ENCODE data around the gene ZIC1. TPM values are rescaled to one million over a fixed set of nuclear protein-coding genes. Genes with fewer than 3 reads are reported as not detected.

ZIC1 gene
- total RNA-seq, 3 donors from 2014 or later, result 0.48 TPM; not detected in 2

DNA sequence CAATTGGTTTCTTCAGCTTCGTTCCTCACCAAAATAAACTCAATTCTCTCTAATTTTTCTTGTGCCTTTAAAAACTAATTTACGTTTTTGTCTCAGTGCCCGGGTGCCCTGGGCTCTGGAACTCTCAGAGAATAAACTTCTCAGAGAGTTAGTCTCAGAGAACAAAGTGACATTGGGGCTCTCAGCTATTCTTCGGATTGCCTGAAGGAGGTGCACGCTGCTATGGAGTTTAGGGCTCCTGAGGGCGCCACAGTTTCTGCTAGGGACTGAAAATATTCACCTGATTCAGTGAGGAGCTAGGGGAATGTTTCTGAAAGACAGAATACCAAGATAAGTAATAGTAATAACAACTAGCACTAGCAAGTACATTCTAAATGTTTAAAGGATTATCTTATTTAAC, 25.5 kb upstream of the ZIC1 start:
- H3K9me3 ChIP-seq, result no peaks in the 10 kb centered on the region
- H3K36me3 ChIP-seq (ENCODE audit: low read depth), result no peaks in the 10 kb centered on the region
- intact Hi-C loops (cut with DNase I, micrococcal nuclease), result no loop called here
- H3K4me3 ChIP-seq, result no peak overlapping the region
- ATAC-seq, result no peak
- DNase-seq, result no peak
- TF ChIP-seq, protein P1, sequence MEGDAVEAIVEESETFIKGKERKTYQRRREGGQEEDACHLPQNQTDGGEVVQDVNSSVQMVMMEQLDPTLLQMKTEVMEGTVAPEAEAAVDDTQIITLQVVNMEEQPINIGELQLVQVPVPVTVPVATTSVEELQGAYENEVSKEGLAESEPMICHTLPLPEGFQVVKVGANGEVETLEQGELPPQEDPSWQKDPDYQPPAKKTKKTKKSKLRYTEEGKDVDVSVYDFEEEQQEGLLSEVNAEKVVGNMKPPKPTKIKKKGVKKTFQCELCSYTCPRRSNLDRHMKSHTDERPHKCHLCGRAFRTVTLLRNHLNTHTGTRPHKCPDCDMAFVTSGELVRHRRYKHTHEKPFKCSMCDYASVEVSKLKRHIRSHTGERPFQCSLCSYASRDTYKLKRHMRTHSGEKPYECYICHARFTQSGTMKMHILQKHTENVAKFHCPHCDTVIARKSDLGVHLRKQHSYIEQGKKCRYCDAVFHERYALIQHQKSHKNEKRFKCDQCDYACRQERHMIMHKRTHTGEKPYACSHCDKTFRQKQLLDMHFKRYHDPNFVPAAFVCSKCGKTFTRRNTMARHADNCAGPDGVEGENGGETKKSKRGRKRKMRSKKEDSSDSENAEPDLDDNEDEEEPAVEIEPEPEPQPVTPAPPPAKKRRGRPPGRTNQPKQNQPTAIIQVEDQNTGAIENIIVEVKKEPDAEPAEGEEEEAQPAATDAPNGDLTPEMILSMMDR (IDR thresholded peaks at IDR 0.05), result no peak
- H3K4me1 ChIP-seq (ENCODE audit: low read depth), result no peaks in the 10 kb centered on the region

DNA sequence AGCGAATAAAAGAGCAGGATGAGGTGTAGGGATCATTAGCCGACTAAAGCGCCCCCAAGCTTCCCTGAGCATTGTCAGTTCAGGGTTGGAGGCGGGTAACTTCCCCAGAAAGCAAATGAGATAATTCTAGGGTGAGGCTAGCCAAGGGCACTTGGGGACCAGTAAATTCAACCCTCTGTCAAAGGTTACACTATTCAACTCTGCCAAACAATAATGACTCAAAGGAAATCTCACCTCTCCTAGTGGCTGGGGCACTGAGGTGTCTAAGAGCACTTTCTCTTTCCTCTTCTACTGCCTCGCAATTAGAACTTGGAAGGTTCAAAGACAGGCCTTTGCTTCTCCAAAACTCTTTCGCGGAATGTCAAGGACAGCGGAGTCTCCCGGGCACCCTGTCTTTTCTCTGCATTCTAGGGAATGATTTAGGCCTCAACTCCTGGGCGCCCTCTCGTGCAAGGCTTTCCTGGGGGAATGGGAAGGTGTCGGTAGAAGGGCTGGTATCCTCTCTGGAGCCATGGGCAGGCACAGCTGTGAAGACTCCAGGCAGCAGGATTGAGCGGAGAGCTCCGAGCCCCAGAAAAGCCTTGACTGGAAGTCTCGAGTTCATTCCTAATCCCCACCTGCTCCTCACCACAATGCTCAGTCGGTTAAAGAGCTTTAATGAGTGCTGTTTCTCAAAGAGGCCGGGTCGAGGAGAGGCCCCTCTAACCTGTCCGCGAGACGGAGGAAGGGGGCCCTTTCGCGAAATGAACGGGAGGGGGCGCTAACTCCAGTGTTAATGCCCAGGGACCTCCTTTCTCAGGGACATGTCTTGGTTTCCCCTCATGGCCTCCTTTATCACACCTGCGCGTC, 24.7 kb upstream of the ZIC1 start:
- no peaks in the 10 kb centered on the region for H3K4me1 ChIP-seq (ENCODE audit: low read depth)
- H3K4me3 ChIP-seq, result no peak overlapping the region
- DNase-seq, result no peak
- intact Hi-C loops (cut with DNase I, micrococcal nuclease), result no loop called here
- TF ChIP-seq, protein P1 (IDR thresholded peaks at IDR 0.05), result no peak
- H3K9me3 ChIP-seq, result no peaks in the 10 kb centered on the region
- H3K36me3 ChIP-seq (ENCODE audit: low read depth), result no peaks in the 10 kb centered on the region
- no peak for ATAC-seq

DNA sequence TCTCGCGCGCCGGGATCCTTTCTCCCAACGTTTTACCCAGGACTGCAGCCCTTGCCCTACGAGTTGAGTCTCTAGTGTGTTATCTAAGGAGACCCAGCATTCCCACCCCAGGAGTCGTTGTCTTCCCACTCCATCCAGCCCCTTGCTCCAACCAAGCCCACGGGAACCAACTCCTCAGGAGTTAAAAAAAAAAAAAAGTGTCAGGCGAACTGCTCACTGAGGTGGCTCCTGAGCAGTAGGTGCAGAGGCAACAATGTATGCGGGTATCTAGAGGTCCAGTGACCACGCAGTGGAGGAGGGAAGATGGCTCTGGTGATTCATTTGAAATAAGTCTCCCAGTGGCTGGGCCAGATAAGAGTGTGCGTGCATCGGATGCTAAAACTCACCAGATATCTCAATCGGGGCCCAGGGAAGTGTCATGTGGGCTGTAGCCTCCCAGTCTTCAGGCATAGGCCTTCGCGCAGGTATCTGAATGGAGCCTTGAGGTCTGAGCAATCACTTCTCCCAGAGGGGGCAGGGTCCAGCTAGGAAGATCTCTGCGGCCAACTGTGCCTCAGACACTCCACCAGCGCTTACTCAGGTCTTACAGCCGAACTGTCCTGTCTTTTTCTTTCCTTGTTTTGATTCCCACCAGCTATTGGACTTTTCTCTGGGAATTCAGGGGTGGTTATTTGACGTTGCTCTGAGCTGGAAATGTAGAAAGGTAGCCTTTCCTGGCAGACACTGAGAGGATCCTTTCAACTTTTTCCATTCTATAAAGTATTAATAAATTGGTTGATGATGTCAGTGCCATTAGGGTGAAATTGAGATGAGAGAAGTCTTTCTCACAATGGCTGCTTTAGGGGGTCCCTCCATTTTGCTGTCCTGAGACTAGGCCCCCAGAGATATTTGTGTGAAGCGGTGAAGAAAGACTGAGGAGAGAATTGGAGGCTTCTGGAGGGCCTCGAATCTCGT, 23.8 kb upstream of the ZIC1 start:
- TF ChIP-seq, protein P1 (IDR thresholded peaks at IDR 0.05), result no peak

DNA sequence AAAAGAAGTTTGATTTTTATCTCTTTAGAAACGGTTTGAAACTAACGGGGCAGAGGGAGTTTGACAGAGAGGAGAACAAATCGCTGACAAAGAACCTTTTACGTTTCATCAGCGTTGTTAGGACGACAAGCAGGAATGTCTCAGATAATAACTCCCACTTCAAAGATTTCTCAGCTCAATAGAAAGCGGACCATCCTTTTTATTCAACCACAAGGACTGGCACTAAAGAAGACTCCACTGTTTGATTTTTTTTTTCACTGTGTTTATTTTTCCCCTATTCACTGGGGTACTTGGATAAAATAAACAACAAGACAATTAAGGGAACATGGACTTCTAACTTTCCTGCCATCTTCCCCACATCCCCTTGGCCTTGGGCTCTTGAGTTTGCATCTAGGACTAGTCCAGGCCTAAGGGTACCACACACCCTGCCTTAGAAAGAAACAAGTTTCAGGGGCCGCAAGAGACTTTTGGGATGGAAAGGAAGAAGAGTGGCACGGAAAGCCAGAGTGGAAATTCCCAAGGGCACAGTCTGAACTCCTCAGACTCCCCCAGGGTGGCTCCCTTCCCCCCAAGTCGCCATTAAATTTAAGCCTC, 21.8 kb upstream of the ZIC1 start:
- Histone ChIP-seq H3K4me3 (no peak overlapping the region), H3K36me3 (ENCODE audit: low read depth) (no peaks in the 10 kb centered on the region), H3K9me3 (no peaks in the 10 kb centered on the region), H3K4me1 (ENCODE audit: low read depth) (no peaks in the 10 kb centered on the region)
- intact Hi-C loops (cut with DNase I, micrococcal nuclease), result no loop called here
- ATAC-seq (no peak), DNase-seq (no peak)
- TF ChIP-seq, protein P1 (IDR thresholded peaks at IDR 0.05), result no peak

More for the DNA sequence above, 23.8 kb upstream of the ZIC1 start:
- no peaks in the 10 kb centered on the region for H3K36me3 ChIP-seq (ENCODE audit: low read depth)
- no peaks in the 10 kb centered on the region for H3K9me3 ChIP-seq
- H3K4me3 ChIP-seq, result no peak overlapping the region
- intact Hi-C loops (cut with DNase I, micrococcal nuclease), result no loop called here
- no peak for DNase-seq
- no peak for ATAC-seq
- no peaks in the 10 kb centered on the region for H3K4me1 ChIP-seq (ENCODE audit: low read depth)

DNA sequence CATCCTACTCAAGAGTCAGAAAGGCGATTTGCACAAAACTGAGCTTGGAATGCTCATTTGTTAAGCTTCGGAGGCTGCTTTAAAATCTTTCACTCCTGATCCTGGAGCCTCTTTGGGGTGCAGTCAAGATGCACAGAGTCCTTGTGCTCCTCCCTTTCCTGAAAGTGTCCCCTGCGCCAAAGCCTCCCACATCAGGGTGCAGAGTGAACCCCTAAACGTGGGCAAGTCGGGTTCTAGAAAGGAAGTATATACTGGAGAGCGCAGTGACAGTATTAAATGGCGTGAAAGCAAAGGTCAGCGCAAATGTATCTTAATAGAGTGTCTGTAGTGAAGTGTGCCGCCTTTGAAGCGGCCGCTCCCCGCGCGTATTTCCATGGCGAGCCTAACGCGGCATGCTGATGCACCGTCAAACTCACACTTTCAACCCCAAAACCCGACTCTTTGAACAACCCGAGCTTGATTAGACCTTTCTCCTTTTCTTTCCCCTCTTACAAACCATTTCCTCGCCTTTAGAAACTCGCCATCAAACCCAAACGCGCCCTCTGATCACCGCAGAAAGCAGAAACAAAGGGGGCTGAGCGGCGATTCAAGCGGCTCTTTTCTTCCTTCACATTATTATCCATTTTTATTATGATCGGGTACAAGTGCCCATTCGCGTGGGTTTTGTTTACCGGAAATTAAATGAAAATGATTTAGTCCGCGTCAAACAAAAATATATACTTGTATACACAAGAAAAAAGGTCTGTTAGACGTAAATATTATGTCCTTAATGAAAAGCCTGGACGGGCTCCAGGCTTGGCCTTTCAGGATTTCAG, 21.1 kb upstream of the ZIC1 start:
- no peak for ATAC-seq
- no peaks in the 10 kb centered on the region for H3K4me1 ChIP-seq (ENCODE audit: low read depth)
- intact Hi-C loops (cut with DNase I, micrococcal nuclease), result no loop called here
- H3K4me3 ChIP-seq, result no peak overlapping the region
- no peak for DNase-seq
- H3K9me3 ChIP-seq, result no peaks in the 10 kb centered on the region
- TF ChIP-seq, protein P1 (IDR thresholded peaks at IDR 0.05), result no peak
- no peaks in the 10 kb centered on the region for H3K36me3 ChIP-seq (ENCODE audit: low read depth)
